Prostate gland (tissue), 2 donors: ENCODE data around the gene PDE6B. TPM values are rescaled to one million over a fixed set of nuclear protein-coding genes. Genes with fewer than 3 reads are reported as not detected.

Experiments used
- DNase-seq: peaks from one replicate; pipeline ENCODE4 v3.0.0-alpha.2; 2019; ENCODE audit warnings: low spot score
- H3K27ac ChIP-seq, 2 donors: fragments of 200-600 bp; sonication (generic); 2 replicates each; pipeline ENCODE4 v1.5.1; 2017 to 2019
- H3K27me3 ChIP-seq: fragments of 200-600 bp; sonication (generic); replicated peaks from 2 replicates; pipeline ENCODE4 v1.5.1; 2019; ENCODE audit not compliant: insufficient read depth
- H3K36me3 ChIP-seq, 2 donors: fragments of 200-600 bp; sonication (generic); 1 replicate in 1 of 2; 2 replicates in 1 of 2; pipeline versions ENCODE4 v1.5.1 to v1.8.1; 2017 to 2019
- H3K4me1 ChIP-seq: fragments of 200-600 bp; sonication (generic); replicated peaks from 2 replicates; pipeline ENCODE4 v1.5.1; 2019
- H3K4me3 ChIP-seq, 2 donors: fragments of 200-600 bp; sonication (generic); 2 replicates each; pipeline ENCODE4 v1.5.1; 2017 to 2019
- H3K9me3 ChIP-seq: fragments of 200-600 bp; sonication (generic); 2 replicates; pipeline ENCODE4 v1.5.1; 2017
- POLR2A ChIP-seq: fragments of 450-650 bp; IDR thresholded peaks from one replicate; pipeline ENCODE4 v1.6.1; 2016; ENCODE audit warnings: antibody characterized with exemption, mild to moderate bottlenecking
- POLR2AphosphoS5 ChIP-seq: sonication (generic); formaldehyde crosslinking; IDR thresholded peaks from one replicate; pipeline ENCODE4 v1.6.1; 2017; ENCODE audit warnings: antibody characterized with exemption
- WGBS: methylation state at CpG from one replicate; pipeline ENCODE4 v1.1.5; 2018; 5-methylcytosine and 5-hydroxymethylcytosine counted together
- intact Hi-C: fragments of 100-400 bp; cut with DNase I; formaldehyde crosslinking; loops from one replicate; pipeline ENCODE4 v1.14.2; 2022
- total RNA-seq, 2 donors: library from RNA; depleted of rRNA; stranded (reverse); fragments of >200 nt; gene quantifications; one replicate each; pipeline ENCODE4 v1.1.0, GENCODE V29; 2016
- TF ChIP-seq, protein P1 (sequence below), 4 experiments: fragments of 200-600 bp in 2 of 4; fragments of 450-650 bp in 2 of 4; sonication (generic) in 2 of 4; IDR thresholded peaks; 1 replicate in 3 of 4; 2 replicates in 1 of 4; pipeline ENCODE4 v1.5.1; 2016 to 2019; ENCODE audit warnings: antibody characterized with exemption in 4 of 4, mild to moderate bottlenecking in 2 of 4, moderate library complexity in 2 of 4

The PDE6B gene
- total RNA-seq, 2 donors from 2014 or later, result 8.0 to 9.3 TPM

DNA sequence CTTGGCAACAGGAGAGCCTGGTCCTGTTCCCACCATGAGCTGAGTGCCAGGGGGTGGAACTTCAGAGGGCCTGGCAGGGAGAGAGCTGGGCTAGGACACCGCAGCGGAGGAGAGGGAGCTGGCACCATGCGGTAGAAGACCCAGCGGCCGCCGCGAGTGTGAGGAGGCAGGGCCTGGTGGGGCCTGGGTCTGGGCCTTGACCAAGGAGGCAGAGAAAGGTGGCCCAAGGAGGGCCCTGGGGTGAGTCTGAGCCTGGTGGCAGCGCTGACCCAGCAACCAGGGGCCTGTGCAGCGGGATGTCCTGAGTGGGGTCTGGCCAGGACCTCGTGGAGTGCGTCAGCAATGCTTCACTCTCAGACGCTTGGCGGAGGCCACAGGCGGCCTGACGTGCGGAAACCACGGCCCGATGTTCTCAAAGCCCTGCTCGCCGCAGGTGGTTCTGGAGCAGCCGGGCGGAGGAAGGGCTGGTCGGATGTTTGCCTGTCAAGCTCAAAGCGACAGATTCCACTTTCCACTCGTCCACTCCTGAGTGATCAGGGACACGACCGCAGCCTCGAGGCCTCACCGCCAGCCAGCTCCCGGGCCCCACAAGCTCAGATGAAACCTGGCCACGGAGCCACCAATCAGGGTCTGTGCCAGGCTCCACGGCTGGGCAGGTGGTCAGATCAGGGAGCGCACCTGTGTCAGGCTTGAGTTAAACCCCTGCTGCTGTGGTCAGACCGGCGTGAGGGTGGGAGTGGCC is 27.9 kb downstream of the PDE6B start:
- 79% methylated on average over 35 of the region's 35 CpGs for WGBS
- no peak for TF ChIP-seq POLR2A
- TF ChIP-seq, protein P1, sequence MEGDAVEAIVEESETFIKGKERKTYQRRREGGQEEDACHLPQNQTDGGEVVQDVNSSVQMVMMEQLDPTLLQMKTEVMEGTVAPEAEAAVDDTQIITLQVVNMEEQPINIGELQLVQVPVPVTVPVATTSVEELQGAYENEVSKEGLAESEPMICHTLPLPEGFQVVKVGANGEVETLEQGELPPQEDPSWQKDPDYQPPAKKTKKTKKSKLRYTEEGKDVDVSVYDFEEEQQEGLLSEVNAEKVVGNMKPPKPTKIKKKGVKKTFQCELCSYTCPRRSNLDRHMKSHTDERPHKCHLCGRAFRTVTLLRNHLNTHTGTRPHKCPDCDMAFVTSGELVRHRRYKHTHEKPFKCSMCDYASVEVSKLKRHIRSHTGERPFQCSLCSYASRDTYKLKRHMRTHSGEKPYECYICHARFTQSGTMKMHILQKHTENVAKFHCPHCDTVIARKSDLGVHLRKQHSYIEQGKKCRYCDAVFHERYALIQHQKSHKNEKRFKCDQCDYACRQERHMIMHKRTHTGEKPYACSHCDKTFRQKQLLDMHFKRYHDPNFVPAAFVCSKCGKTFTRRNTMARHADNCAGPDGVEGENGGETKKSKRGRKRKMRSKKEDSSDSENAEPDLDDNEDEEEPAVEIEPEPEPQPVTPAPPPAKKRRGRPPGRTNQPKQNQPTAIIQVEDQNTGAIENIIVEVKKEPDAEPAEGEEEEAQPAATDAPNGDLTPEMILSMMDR (IDR thresholded peaks at IDR 0.05), result no peak
- TF ChIP-seq POLR2AphosphoS5, result no peak
- intact Hi-C loops, result no loop called here
- Histone ChIP-seq H3K27ac (no peak overlapping the region), H3K27me3 (peaks cover 9% of the 10 kb centered on the region), H3K36me3 (no peaks in the 10 kb centered on the region), H3K4me3 (no peak overlapping the region), H3K4me1 (no peaks in the 10 kb centered on the region), H3K9me3 (no peaks in the 10 kb centered on the region)
- DNase-seq, result no peak

DNA sequence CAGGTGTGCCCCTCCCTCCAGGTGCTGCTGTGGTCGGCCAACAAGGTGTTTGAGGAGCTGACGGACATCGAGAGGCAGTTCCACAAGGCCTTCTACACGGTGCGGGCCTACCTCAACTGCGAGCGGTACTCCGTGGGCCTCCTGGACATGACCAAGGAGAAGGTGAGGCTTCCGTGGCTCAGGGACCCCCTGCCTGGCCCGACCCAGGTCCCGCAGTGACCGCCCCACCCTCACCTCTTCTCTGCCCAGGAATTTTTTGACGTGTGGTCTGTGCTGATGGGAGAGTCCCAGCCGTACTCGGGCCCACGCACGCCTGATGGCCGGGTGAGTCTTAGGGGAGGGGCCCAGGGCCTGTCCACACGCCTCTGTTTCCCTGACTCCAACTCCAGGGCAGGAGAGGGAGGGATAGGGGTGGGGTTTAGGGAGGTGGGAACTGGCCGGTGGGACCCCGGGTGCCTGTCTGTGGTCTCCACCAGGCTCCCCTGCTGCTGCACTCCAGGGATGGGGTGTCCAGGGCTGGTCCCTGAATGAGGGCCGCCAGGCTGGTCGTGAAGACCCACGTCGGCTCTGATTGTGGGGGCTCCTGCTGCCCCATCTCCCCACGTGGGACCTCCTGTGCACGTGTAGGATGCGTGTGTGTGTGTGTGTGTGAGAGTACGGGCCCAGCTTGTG is 28.6 kb downstream of the PDE6B start:
- Histone ChIP-seq H3K9me3 (no peaks in the 10 kb centered on the region), H3K27ac (no peak overlapping the region), H3K36me3 (no peaks in the 10 kb centered on the region), H3K4me1 (no peaks in the 10 kb centered on the region), H3K4me3 (no peak overlapping the region), H3K27me3 (peaks cover 9% of the 10 kb centered on the region)
- intact Hi-C loops, result no loop called here
- DNase-seq, result no peak
- WGBS, result 81% methylated on average over 29 of the region's 29 CpGs
- TF ChIP-seq, protein P1 (IDR thresholded peaks at IDR 0.05), result no peak
- TF ChIP-seq POLR2AphosphoS5, result no peak
- TF ChIP-seq POLR2A, result no peak

DNA sequence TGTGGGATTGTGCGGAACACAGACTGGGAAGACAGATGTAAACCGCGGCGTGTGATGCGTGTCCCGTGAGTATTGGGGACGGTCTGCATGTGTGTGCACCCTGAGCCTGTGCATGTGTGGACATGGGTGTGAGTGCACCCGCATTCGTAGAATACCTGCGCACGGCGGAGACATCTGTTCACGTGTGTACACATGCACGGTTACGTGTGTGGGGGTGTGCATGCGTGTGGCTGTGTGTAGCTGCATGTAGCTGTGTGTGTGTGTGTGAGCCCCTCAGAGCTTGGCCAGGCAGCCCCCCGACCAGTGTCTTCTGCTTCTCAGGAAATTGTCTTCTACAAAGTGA is 29.1 kb downstream of the PDE6B start:
- Histone ChIP-seq H3K4me1 (no peaks in the 10 kb centered on the region), H3K9me3 (no peaks in the 10 kb centered on the region), H3K36me3 (no peaks in the 10 kb centered on the region), H3K27me3 (peaks cover 7% of the 10 kb centered on the region), H3K4me3 (no peak overlapping the region), H3K27ac (no peak overlapping the region)
- WGBS, result 94% methylated on average over 17 of the region's 17 CpGs
- no peak for DNase-seq
- intact Hi-C loops, result no loop called here
- TF ChIP-seq, protein P1 (IDR thresholded peaks at IDR 0.05), result no peak
- no peak for TF ChIP-seq POLR2A
- TF ChIP-seq POLR2AphosphoS5, result no peak

DNA sequence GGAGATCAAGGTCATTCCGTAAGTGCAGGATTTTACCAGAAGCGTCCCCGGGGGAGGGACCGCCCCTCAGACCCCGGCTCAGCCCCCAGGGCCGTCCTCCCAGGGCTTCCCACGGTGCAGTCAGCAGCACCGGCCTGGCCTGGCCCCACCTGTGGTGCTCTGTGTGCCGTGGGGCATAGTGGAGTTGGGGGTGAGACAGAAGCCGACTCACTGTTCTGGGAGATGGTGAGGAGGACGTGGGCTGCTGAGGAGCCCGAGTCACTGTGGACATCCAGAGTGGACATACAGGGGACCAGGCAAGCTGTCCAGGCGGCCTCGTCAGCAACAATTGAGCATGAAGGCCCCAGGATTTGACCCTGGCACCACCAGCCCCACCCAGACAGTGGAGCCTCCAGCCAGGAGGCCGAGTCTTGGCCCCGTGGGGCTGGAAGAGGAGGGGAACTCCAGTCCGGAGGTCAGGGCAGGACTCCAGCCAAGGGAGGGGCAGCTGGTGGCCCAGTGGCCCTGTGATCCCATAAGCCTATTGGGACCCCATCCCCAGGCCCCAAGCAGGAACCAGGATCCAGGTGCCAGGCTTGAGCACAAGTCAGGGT is 29.6 kb downstream of the PDE6B start:
- no peak for DNase-seq
- Histone ChIP-seq H3K9me3 (no peaks in the 10 kb centered on the region), H3K27ac (no peak overlapping the region), H3K4me3 (no peak overlapping the region), H3K36me3 (no peaks in the 10 kb centered on the region), H3K27me3 (peaks cover 2% of the 10 kb centered on the region), H3K4me1 (no peaks in the 10 kb centered on the region)
- intact Hi-C loops, result no loop called here
- 55% methylated on average over 16 of the region's 17 CpGs for WGBS
- TF ChIP-seq, protein P1 (IDR thresholded peaks at IDR 0.05), result no peak
- TF ChIP-seq POLR2A (no peak), POLR2AphosphoS5 (no peak)
